HCT116 (cell line): Measurements from ENCODE around the gene KAZN. TPM values are rescaled to one million over a fixed set of nuclear protein-coding genes. Genes with fewer than 3 reads are reported as not detected.

Experiments used
- ATAC-seq: fragments of 200-7000 bp; cut with Tn5 transposase; 2 replicates; pipeline ENCODE4 v1.9.1; 2020; ENCODE audit warnings: mild to moderate bottlenecking, moderate library complexity
- BruUV-seq: library from RNA; stranded (reverse); fragments of 400-500 nt; replicated peaks from 2 replicates; lab custom pipeline; 2021; lab: Mats Ljungman, UMichigan
- CTCF ChIA-PET: fragments of 300-600 bp; sonication (Branson Sonifier 250); formaldehyde crosslinking; loops from one replicate; lab custom pipeline; 2021; ENCODE audit warnings: antibody characterized with exemption; lab: Charles Lee
- POLR2A ChIA-PET: fragments of 300-600, 350-600 bp; sonication (Branson Sonifier 250); formaldehyde crosslinking; loops from one replicate; lab custom pipeline; 2021; ENCODE audit warnings: antibody characterized with exemption; lab: Charles Lee
- RAD21 ChIA-PET, 2 experiments: fragments of 300-600 bp; sonication (Branson Sonifier 250); formaldehyde crosslinking; loops; one replicate each; lab custom pipeline; 2023; ENCODE audit warnings: low total read pairs in 2 of 2; ENCODE audit not compliant: uncharacterized antibody in 2 of 2, unreplicated experiment in 2 of 2, low non-redundant PET in 1 of 2; lab: Charles Lee
- DNase-seq: peaks from one replicate; pipeline ENCODE4 v3.0.0-alpha.2; 2010; ENCODE audit warnings: low read depth, low spot score
- H2AFZ ChIP-seq: fragments of 200-600 bp; shearing (Covaris generic), sonication (generic); 2 replicates; pipeline ENCODE4 v1.6.1; 2017; ENCODE audit warnings: low read depth, mixed run types, mixed read lengths, antibody characterized with exemption, low read length; ENCODE audit not compliant: poor library complexity, severe bottlenecking
- H3K27ac ChIP-seq: 2 replicates; pipeline ENCODE4 v1.5.1; 2012; ENCODE audit warnings: low read depth, low read length
- H3K27me3 ChIP-seq: fragments of 200-600 bp; sonication (generic); 2 replicates; pipeline ENCODE4 v1.6.1; 2016; ENCODE audit warnings: mixed run types, low read length, mixed read lengths; ENCODE audit not compliant: insufficient read depth
- H3K36me3 ChIP-seq, 2 experiments: fragments of 200-500 bp in 1 of 2; fragments of 200-600 bp in 1 of 2; sonication (Bioruptor generic) in 1 of 2; sonication (generic) in 1 of 2; 2 replicates each; pipeline versions ENCODE4 v1.5.1 to v1.6.1; 2014 to 2016; ENCODE audit warnings: low read length in 2 of 2, inconsistent platforms in 1 of 2, mixed read lengths in 1 of 2, mixed run types in 1 of 2; ENCODE audit not compliant: insufficient read depth in 2 of 2, control insufficient read depth in 1 of 2
- H3K4me1 ChIP-seq, 2 experiments: fragments of 200-600 bp in 1 of 2; sonication (generic) in 1 of 2; 2 replicates each; pipeline versions ENCODE4 v1.5.1 to v1.6.1; 2012 to 2017; ENCODE audit warnings: low read length in 2 of 2, inconsistent platforms in 1 of 2, mild to moderate bottlenecking in 1 of 2, mixed read lengths in 1 of 2, mixed run types in 1 of 2, moderate library complexity in 1 of 2; ENCODE audit not compliant: insufficient read depth in 2 of 2, control insufficient read depth in 1 of 2
- H3K4me2 ChIP-seq: fragments of 200-600 bp; sonication (generic); 2 replicates; pipeline ENCODE4 v1.6.1; 2017; ENCODE audit warnings: mixed run types, low read length, mixed read lengths
- H3K4me3 ChIP-seq, 2 experiments: fragments of 200-600 bp in 1 of 2; sonication (generic) in 1 of 2; replicated peaks in 1 of 2; 2 replicates each; pipeline ENCODE4 v1.5.1; 2011 to 2016; ENCODE audit warnings: low read length in 2 of 2, control low read depth in 1 of 2, low read depth in 1 of 2, mild to moderate bottlenecking in 1 of 2, mixed read lengths in 1 of 2, mixed run types in 1 of 2
- H3K79me2 ChIP-seq: fragments of 200-600 bp; sonication (generic); 2 replicates; pipeline ENCODE4 v1.6.1; 2017; ENCODE audit warnings: mild to moderate bottlenecking, mixed run types, low read length, moderate library complexity, mixed read lengths; ENCODE audit not compliant: insufficient read depth
- H3K9ac ChIP-seq: fragments of 200-600 bp; sonication (generic); 2 replicates; pipeline ENCODE4 v1.6.1; 2016; ENCODE audit warnings: low read length, mixed read lengths
- H3K9me2 ChIP-seq: fragments of 200-600 bp; sonication (generic), shearing (Covaris generic); 2 replicates; pipeline ENCODE4 v1.6.1; 2017; ENCODE audit warnings: mixed run types, mild to moderate bottlenecking, moderate library complexity; ENCODE audit not compliant: insufficient read depth
- H3K9me3 ChIP-seq, 2 experiments: fragments of 200-500 bp in 1 of 2; fragments of 200-600 bp in 1 of 2; sonication (Bioruptor generic) in 1 of 2; sonication (generic) in 1 of 2; 2 replicates each; pipeline ENCODE4 v1.6.1; 2014 to 2017; ENCODE audit warnings: low read length in 2 of 2, mixed read lengths in 2 of 2, inconsistent platforms in 1 of 2, low read depth in 1 of 2, mild to moderate bottlenecking in 1 of 2, mixed run types in 1 of 2, moderate library complexity in 1 of 2; ENCODE audit not compliant: control insufficient read depth in 1 of 2, insufficient read depth in 1 of 2
- H4K20me1 ChIP-seq: fragments of 200-600 bp; sonication (generic), shearing (Covaris generic); 2 replicates; pipeline ENCODE4 v1.6.1; 2017; ENCODE audit warnings: mixed run types, mild to moderate bottlenecking, moderate library complexity; ENCODE audit not compliant: insufficient read depth
- CBX3 ChIP-seq: IDR thresholded peaks from 2 replicates; pipeline ENCODE4 v1.6.1; 2012; ENCODE audit warnings: low read depth
- CEBPB ChIP-seq: IDR thresholded peaks from 2 replicates; pipeline ENCODE4 v1.6.1; 2012; ENCODE audit warnings: low read depth
- ELF1 ChIP-seq: IDR thresholded peaks from 2 replicates; pipeline ENCODE4 v1.6.1; 2012; ENCODE audit warnings: low read depth, borderline replicate concordance
- EZH2 ChIP-seq: fragments of 200-600 bp; sonication (generic); IDR thresholded peaks from 2 replicates; pipeline ENCODE4 v1.6.1; 2017; ENCODE audit warnings: antibody characterized with exemption, mixed run types
- EZH2phosphoT487 ChIP-seq: fragments of 200-600 bp; IDR thresholded peaks from 2 replicates; pipeline ENCODE4 v1.6.1; 2018; ENCODE audit warnings: antibody characterized with exemption, borderline replicate concordance
- FOSL1 ChIP-seq: IDR thresholded peaks from 2 replicates; pipeline ENCODE4 v1.6.1; 2012; ENCODE audit warnings: low read depth
- JUND ChIP-seq: IDR thresholded peaks from 2 replicates; pipeline ENCODE4 v1.6.1; 2012
- POLR2A ChIP-seq: IDR thresholded peaks from 2 replicates; pipeline ENCODE4 v1.7.0; 2011; ENCODE audit warnings: borderline replicate concordance; ENCODE audit not compliant: insufficient read depth, insufficient read length; ENCODE audit errors: extremely low read depth
- SP1 ChIP-seq: IDR thresholded peaks from 2 replicates; pipeline ENCODE4 v1.6.1; 2012; ENCODE audit warnings: low read depth
- SRF ChIP-seq: IDR thresholded peaks from 2 replicates; pipeline ENCODE4 v1.6.1; 2012; ENCODE audit warnings: low read depth
- YY1 ChIP-seq: IDR thresholded peaks from 2 replicates; pipeline ENCODE4 v1.6.1; 2011; ENCODE audit warnings: low read length, low read depth, moderate library complexity, mild to moderate bottlenecking; ENCODE audit not compliant: insufficient replicate concordance; ENCODE audit errors: extremely low read depth
- ZFX ChIP-seq: fragments of 450-650 bp; IDR thresholded peaks from 2 replicates; pipeline ENCODE4 v1.6.1; 2017
- ZNF274 ChIP-seq: fragments of 200-500 bp; sonication (Bioruptor generic); IDR thresholded peaks from 2 replicates; pipeline ENCODE4 v1.6.1; 2014; ENCODE audit warnings: mild to moderate bottlenecking, low read depth, low read length, inconsistent platforms
- intact Hi-C: fragments of 100-400 bp; cut with micrococcal nuclease; formaldehyde crosslinking; loops from 2 replicates; pipeline ENCODE4 v1.10.0; 2022
- total RNA-seq: library from RNA; stranded (reverse); gene quantifications from one replicate; pipeline ENCODE4 v1.2.1, GENCODE V29; 2021; ENCODE audit not compliant: unreplicated experiment
- TF ChIP-seq, protein P1 (sequence below), 3 experiments: fragments of 200-600 bp in 1 of 3; sonication (generic) in 1 of 3; IDR thresholded peaks in 2 of 3; conservative IDR thresholded peaks in 1 of 3; 2 replicates each; pipeline ENCODE4 v1.5.1; 2012 to 2017; ENCODE audit warnings: low read depth in 2 of 3, low read length in 2 of 3, antibody characterized with exemption in 1 of 3, borderline replicate concordance in 1 of 3, control low read depth in 1 of 3, mild to moderate bottlenecking in 1 of 3, mixed read lengths in 1 of 3, mixed run types in 1 of 3, moderate library complexity in 1 of 3; ENCODE audit not compliant: insufficient read depth in 1 of 3
- TF ChIP-seq, protein P2 (sequence below): IDR thresholded peaks from 2 replicates; pipeline ENCODE4 v1.6.1; 2012; ENCODE audit warnings: low read depth
- TF ChIP-seq, protein P3 (sequence below): IDR thresholded peaks from 2 replicates; pipeline ENCODE4 v1.6.1; 2011; ENCODE audit warnings: mild to moderate bottlenecking, low read length, moderate library complexity; ENCODE audit not compliant: insufficient replicate concordance; ENCODE audit errors: extremely low read depth
- TF ChIP-seq, protein P4 (sequence below): IDR thresholded peaks from 2 replicates; pipeline ENCODE4 v1.6.1; 2012
- TF ChIP-seq, protein P5 (sequence below): IDR thresholded peaks from 2 replicates; pipeline ENCODE4 v1.6.1; 2012

The KAZN gene
- total RNA-seq, 1 experiment from 2014 or later, result 13.4 TPM

DNA sequence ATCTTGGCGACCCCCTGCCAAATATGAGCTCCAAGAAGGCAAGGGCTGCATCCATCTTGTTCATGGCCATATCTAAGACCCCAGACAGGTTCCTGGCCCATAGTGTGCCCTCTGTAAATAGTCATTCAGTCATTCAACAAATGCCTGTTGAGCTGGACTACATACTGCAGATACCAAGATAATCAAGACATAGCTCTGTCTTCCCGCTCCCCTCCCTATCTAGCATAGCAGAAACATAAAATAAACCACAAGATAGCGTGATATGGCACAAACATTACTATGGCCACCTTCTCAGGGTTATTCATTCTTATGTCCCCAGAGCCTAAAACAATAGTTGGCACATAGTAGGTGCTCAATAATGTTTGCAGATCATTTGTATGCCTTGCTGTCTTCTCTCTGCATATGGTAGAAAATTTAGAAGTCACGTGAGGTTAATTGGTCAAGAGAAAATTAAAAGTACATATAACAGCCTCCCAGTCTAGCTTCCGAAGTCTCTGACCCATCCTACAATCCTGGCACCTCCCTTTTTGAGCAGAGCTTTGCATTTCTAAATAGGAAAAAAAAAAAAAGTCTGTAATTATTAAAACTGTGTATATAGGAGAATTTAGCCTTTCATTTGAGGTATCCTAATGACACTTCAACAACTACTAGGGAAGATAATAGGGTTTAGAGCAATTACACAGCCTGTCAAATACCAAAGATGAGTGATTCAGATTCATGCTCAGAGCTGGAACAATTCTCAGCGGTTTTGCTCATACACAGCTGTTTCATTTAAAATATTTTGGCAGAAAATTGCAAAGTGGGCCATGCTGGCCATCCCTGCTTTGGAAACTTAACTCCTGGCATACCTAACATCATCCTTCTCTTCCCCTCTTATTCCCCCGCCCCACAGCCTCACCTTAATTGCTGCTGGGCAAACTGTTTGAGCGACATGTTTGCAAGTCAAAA is 219.0 kb downstream of the KAZN start:
- intact Hi-C loops, result no loop called here
- TF ChIP-seq, protein P1, sequence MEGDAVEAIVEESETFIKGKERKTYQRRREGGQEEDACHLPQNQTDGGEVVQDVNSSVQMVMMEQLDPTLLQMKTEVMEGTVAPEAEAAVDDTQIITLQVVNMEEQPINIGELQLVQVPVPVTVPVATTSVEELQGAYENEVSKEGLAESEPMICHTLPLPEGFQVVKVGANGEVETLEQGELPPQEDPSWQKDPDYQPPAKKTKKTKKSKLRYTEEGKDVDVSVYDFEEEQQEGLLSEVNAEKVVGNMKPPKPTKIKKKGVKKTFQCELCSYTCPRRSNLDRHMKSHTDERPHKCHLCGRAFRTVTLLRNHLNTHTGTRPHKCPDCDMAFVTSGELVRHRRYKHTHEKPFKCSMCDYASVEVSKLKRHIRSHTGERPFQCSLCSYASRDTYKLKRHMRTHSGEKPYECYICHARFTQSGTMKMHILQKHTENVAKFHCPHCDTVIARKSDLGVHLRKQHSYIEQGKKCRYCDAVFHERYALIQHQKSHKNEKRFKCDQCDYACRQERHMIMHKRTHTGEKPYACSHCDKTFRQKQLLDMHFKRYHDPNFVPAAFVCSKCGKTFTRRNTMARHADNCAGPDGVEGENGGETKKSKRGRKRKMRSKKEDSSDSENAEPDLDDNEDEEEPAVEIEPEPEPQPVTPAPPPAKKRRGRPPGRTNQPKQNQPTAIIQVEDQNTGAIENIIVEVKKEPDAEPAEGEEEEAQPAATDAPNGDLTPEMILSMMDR (IDR thresholded peaks at IDR 0.05 in 2 of 3, conservative IDR thresholded peaks at IDR 0.05 in 1 of 3; ENCODE audit: borderline replicate concordance in 1 of 3, insufficient read depth in 1 of 3, low read depth in 2 of 3, low read length in 2 of 3), result no peak
- TF ChIP-seq ZFX (no peak), JUND (no peak), CEBPB (no peak), POLR2A (no peak), ELF1 (no peak), YY1 (no peak), FOSL1 (no peak), SP1 (no peak), CBX3 (no peak), EZH2 (no peak), EZH2phosphoT487 (no peak), ZNF274 (no peak), SRF (no peak)
- TF ChIP-seq, protein P2, sequence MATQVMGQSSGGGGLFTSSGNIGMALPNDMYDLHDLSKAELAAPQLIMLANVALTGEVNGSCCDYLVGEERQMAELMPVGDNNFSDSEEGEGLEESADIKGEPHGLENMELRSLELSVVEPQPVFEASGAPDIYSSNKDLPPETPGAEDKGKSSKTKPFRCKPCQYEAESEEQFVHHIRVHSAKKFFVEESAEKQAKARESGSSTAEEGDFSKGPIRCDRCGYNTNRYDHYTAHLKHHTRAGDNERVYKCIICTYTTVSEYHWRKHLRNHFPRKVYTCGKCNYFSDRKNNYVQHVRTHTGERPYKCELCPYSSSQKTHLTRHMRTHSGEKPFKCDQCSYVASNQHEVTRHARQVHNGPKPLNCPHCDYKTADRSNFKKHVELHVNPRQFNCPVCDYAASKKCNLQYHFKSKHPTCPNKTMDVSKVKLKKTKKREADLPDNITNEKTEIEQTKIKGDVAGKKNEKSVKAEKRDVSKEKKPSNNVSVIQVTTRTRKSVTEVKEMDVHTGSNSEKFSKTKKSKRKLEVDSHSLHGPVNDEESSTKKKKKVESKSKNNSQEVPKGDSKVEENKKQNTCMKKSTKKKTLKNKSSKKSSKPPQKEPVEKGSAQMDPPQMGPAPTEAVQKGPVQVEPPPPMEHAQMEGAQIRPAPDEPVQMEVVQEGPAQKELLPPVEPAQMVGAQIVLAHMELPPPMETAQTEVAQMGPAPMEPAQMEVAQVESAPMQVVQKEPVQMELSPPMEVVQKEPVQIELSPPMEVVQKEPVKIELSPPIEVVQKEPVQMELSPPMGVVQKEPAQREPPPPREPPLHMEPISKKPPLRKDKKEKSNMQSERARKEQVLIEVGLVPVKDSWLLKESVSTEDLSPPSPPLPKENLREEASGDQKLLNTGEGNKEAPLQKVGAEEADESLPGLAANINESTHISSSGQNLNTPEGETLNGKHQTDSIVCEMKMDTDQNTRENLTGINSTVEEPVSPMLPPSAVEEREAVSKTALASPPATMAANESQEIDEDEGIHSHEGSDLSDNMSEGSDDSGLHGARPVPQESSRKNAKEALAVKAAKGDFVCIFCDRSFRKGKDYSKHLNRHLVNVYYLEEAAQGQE, result no peak
- TF ChIP-seq, protein P3, sequence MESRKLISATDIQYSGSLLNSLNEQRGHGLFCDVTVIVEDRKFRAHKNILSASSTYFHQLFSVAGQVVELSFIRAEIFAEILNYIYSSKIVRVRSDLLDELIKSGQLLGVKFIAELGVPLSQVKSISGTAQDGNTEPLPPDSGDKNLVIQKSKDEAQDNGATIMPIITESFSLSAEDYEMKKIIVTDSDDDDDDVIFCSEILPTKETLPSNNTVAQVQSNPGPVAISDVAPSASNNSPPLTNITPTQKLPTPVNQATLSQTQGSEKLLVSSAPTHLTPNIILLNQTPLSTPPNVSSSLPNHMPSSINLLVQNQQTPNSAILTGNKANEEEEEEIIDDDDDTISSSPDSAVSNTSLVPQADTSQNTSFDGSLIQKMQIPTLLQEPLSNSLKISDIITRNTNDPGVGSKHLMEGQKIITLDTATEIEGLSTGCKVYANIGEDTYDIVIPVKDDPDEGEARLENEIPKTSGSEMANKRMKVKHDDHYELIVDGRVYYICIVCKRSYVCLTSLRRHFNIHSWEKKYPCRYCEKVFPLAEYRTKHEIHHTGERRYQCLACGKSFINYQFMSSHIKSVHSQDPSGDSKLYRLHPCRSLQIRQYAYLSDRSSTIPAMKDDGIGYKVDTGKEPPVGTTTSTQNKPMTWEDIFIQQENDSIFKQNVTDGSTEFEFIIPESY, result no peak
- TF ChIP-seq, protein P4, sequence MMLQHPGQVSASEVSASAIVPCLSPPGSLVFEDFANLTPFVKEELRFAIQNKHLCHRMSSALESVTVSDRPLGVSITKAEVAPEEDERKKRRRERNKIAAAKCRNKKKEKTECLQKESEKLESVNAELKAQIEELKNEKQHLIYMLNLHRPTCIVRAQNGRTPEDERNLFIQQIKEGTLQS, result no peak
- TF ChIP-seq, protein P5, sequence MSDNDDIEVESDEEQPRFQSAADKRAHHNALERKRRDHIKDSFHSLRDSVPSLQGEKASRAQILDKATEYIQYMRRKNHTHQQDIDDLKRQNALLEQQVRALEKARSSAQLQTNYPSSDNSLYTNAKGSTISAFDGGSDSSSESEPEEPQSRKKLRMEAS, result no peak
- no peaks in the 10 kb centered on the region for H3K9me2 ChIP-seq
- H4K20me1 ChIP-seq, result no peaks in the 10 kb centered on the region
- 0 out of 2 replicates have a peak, but pooled peaks cover 7% of the 10 kb centered on the region for H3K27me3 ChIP-seq
- no peaks in the 10 kb centered on the region for H3K4me1 ChIP-seq
- ATAC-seq, result no peak
- ChIA-PET RAD21 (no interaction called here), CTCF (no interaction called here), POLR2A (no interaction called here)
- no peaks in the 10 kb centered on the region for H3K79me2 ChIP-seq
- no peak overlapping the region for H3K4me3 ChIP-seq
- no peak overlapping the region for H3K9ac ChIP-seq
- no TSS peak for BruUV-seq
- H3K36me3 ChIP-seq, result no peaks in the 10 kb centered on the region
- no peaks in the 10 kb centered on the region for H3K9me3 ChIP-seq
- no peak overlapping the region for H2AFZ ChIP-seq
- H3K4me2 ChIP-seq, result no peak overlapping the region
- H3K27ac ChIP-seq, result no peak overlapping the region
- no peak for DNase-seq
